ENCODE data around the gene SRSF3. TPM values are rescaled to one million over a fixed set of nuclear protein-coding genes. Genes with fewer than 3 reads are reported as not detected.

SRSF3 gene
- total and polyA plus RNA-seq, 2 experiments from 2014 or later: 135 to 192 TPM

DNA sequence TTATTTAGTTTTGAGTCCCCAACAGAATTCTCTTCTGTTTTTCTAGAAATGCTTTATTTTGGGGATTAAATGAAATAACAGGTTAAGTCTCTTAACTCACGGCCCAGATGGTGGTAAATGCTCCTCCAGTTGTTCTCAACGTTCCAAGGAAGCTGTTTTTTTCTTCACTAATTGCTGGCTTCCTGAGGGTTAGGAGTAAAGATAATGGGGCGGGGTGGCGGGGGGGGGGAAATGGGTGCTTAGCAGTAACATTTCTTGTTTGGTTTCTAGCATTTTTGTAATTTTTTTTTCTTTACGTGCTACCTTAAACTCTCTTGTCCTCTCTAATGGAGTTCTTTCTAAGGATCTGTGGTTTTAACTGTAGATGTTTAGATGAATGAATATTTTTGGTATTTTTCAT lies 2.2 kb downstream of the SRSF3 start:
- peaks cover 43% of the 10 kb centered on the region for H3K4me1 ChIP-seq (ENCODE audit: insufficient read depth)
- peaks cover 68% of the 10 kb centered on the region for H4K20me1 ChIP-seq (ENCODE audit: insufficient read depth, poor library complexity, severe bottlenecking)
- TF ChIP-seq EZH2phosphoT487 (IDR thresholded peaks at IDR 0.05; ENCODE audit: low read depth, severe bottlenecking, unreplicated experiment) (no peak), EZH2 (IDR thresholded peaks at IDR 0.05; ENCODE audit: borderline replicate concordance) (no peak)
- TF ChIP-seq, protein P1, sequence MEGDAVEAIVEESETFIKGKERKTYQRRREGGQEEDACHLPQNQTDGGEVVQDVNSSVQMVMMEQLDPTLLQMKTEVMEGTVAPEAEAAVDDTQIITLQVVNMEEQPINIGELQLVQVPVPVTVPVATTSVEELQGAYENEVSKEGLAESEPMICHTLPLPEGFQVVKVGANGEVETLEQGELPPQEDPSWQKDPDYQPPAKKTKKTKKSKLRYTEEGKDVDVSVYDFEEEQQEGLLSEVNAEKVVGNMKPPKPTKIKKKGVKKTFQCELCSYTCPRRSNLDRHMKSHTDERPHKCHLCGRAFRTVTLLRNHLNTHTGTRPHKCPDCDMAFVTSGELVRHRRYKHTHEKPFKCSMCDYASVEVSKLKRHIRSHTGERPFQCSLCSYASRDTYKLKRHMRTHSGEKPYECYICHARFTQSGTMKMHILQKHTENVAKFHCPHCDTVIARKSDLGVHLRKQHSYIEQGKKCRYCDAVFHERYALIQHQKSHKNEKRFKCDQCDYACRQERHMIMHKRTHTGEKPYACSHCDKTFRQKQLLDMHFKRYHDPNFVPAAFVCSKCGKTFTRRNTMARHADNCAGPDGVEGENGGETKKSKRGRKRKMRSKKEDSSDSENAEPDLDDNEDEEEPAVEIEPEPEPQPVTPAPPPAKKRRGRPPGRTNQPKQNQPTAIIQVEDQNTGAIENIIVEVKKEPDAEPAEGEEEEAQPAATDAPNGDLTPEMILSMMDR (IDR thresholded peaks at IDR 0.05; ENCODE audit: poor library complexity): no peak
- no peaks in the 10 kb centered on the region for H3K36me3 ChIP-seq (replicated peaks; ENCODE audit: insufficient read depth, low read depth)
- no peaks in the 10 kb centered on the region for H3K9me3 ChIP-seq (ENCODE audit: low read depth)
- H3K9me2 ChIP-seq (replicated peaks; ENCODE audit: insufficient read depth): no peaks in the 10 kb centered on the region
- WGBS (ENCODE audit: low lambda C conversion rate, missing lambda C conversion rate): 0% methylated on average over 4 of the region's 5 CpGs
- H3K27ac ChIP-seq: peak overlapping the region; percentile 98
- no peak overlapping the region for H2AFZ ChIP-seq
- H3K27me3 ChIP-seq: no peaks in the 10 kb centered on the region
- peak overlapping the region; percentile 94 for H3K4me2 ChIP-seq
- no peak for DNase-seq (ENCODE audit: low spot score)
- H3K79me2 ChIP-seq: peaks cover 75% of the 10 kb centered on the region
- H3K4me3 ChIP-seq: peak overlapping the region; percentile 92

DNA sequence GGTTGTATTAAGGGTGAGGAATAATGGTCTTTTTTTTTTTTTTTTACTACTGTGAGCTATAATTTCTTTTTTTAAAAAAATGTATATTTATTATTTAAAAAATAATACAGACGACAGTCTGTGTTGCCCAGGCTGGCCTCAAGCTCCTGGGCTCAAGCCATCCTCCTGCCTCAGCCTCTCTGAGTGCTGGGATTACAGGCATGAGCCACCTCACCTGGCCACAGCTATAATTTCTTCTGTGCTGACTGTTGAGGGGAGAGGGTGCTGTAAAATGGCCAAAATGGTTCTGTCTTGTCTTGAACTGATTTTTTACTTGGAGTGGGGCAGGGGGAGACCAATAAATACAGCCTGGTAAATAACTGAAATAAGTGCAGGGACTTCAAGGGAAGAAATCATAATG lies 3.6 kb downstream of the SRSF3 start:
- Histone ChIP-seq H3K4me2 (peak overlapping the region; percentile 94), H2AFZ (no peak overlapping the region), H3K79me2 (peaks cover 85% of the 10 kb centered on the region), H3K9me3 (ENCODE audit: low read depth) (no peaks in the 10 kb centered on the region), H4K20me1 (ENCODE audit: insufficient read depth, poor library complexity, severe bottlenecking) (peaks cover 82% of the 10 kb centered on the region), H3K27me3 (no peaks in the 10 kb centered on the region), H3K27ac (peak overlapping the region; percentile 8), H3K4me1 (ENCODE audit: insufficient read depth) (peaks cover 43% of the 10 kb centered on the region), H3K4me3 (peak overlapping the region; percentile 92), H3K9me2 (replicated peaks; ENCODE audit: insufficient read depth) (no peaks in the 10 kb centered on the region), H3K36me3 (replicated peaks; ENCODE audit: insufficient read depth, low read depth) (no peaks in the 10 kb centered on the region)
- WGBS (ENCODE audit: low lambda C conversion rate, missing lambda C conversion rate): 20% methylated on average over 1 of the region's 1 CpG
- no peak for DNase-seq (ENCODE audit: low spot score)
- TF ChIP-seq EZH2 (IDR thresholded peaks at IDR 0.05; ENCODE audit: borderline replicate concordance): no peak
- no peak for TF ChIP-seq EZH2phosphoT487 (IDR thresholded peaks at IDR 0.05; ENCODE audit: low read depth, severe bottlenecking, unreplicated experiment)
- TF ChIP-seq, protein P1 (IDR thresholded peaks at IDR 0.05; ENCODE audit: poor library complexity): no peak

- Histone ChIP-seq H3K4me1 (ENCODE audit: insufficient read depth) (peaks cover 37% of the 10 kb centered on the region), H3K79me2 (peaks cover 91% of the 10 kb centered on the region), H3K27ac (peak overlapping the region; percentile 8), H3K27me3 (no peaks in the 10 kb centered on the region), H3K4me2 (peak overlapping the region; percentile 94), H3K36me3 (replicated peaks; ENCODE audit: insufficient read depth, low read depth) (no peaks in the 10 kb centered on the region), H2AFZ (no peak overlapping the region), H3K4me3 (peak overlapping the region; percentile 92), H3K9me2 (replicated peaks; ENCODE audit: insufficient read depth) (no peaks in the 10 kb centered on the region), H4K20me1 (ENCODE audit: insufficient read depth, poor library complexity, severe bottlenecking) (peaks cover 87% of the 10 kb centered on the region), H3K9me3 (ENCODE audit: low read depth) (no peaks in the 10 kb centered on the region)
- WGBS (ENCODE audit: low lambda C conversion rate, missing lambda C conversion rate): 26% methylated on average over 9 of the region's 9 CpGs
- DNase-seq (ENCODE audit: low spot score): no peak
- TF ChIP-seq, protein P1 (IDR thresholded peaks at IDR 0.05; ENCODE audit: poor library complexity): no peak
- TF ChIP-seq EZH2 (IDR thresholded peaks at IDR 0.05; ENCODE audit: borderline replicate concordance) (no peak), EZH2phosphoT487 (IDR thresholded peaks at IDR 0.05; ENCODE audit: low read depth, severe bottlenecking, unreplicated experiment) (no peak)
Measured at GRCh38 chr6:36598326-36598725, 4.2 kb downstream of the SRSF3 start.

Measured in hepatocyte (in vitro differentiated cells).